GM20000 (cell line): ENCODE results near the gene MYRFL.

ENCODE experiments used
- DNase-seq: peaks from one replicate; pipeline ENCODE4 v3.0.0; 2012; ENCODE audit warnings: low spot score
- CTCF ChIP-seq: IDR thresholded peaks from 2 replicates; pipeline ENCODE4 v1.5.1; 2012; ENCODE audit warnings: mild to moderate bottlenecking, control low read depth; ENCODE audit errors: extremely low read depth, missing control alignments

The MYRFL gene

GRCh38 chr12:69996241-69996640 lies 171.2 kb downstream of the MYRFL start:
- no peak for TF ChIP-seq CTCF
- DNase-seq = no peak

GRCh38 chr12:69996722-69997121 lies 171.7 kb downstream of the MYRFL start:
- TF ChIP-seq CTCF = no peak
- no peak for DNase-seq

- no peak for DNase-seq
- TF ChIP-seq CTCF = no peak
These were observed 173.0 kb downstream of the MYRFL start for GRCh38 chr12:69998011-69998410.

- TF ChIP-seq CTCF = no peak
- DNase-seq = no peak
These were observed 173.9 kb downstream of the MYRFL start for GRCh38 chr12:69998922-69999321.

- DNase-seq = no peak
- TF ChIP-seq CTCF = no peak
These were observed 174.5 kb downstream of the MYRFL start for GRCh38 chr12:69999561-69999960.

- TF ChIP-seq CTCF = no peak
- no peak for DNase-seq
These were observed 177.3 kb downstream of the MYRFL start for GRCh38 chr12:70002097-70002911.

GRCh38 chr12:70002912-70003255 lies 177.9 kb downstream of the MYRFL start:
- TF ChIP-seq CTCF = no peak
- DNase-seq = no peak
